PC-9 (cell line): ENCODE results near the gene LBP. TPM values are rescaled to one million over a fixed set of nuclear protein-coding genes. Genes with fewer than 3 reads are reported as not detected.
"Not testable (repeated sequence)": the region's sequence is repeated elsewhere in the genome, so short reads cannot be mapped to it uniquely, and the experiment has no call there.

ENCODE experiments used
- BruUV-seq: library from RNA; stranded (reverse); fragments of 400-500 nt; replicated peaks from 2 replicates; lab custom pipeline; 2021; lab: Mats Ljungman, UMichigan
- CTCF ChIA-PET: fragments of 300-600 bp; sonication (Branson Sonifier 250); formaldehyde crosslinking; loops from one replicate; lab custom pipeline; 2022; ENCODE audit warnings: antibody characterized with exemption; lab: Charles Lee
- POLR2A ChIA-PET: fragments of 300-600 bp; sonication (Branson Sonifier 250); formaldehyde crosslinking; loops from one replicate; lab custom pipeline; 2022; ENCODE audit warnings: antibody characterized with exemption; ENCODE audit not compliant: unreplicated experiment; lab: Charles Lee
- DNase-seq, 2 experiments: peaks; one replicate each; pipeline versions ENCODE4 v3.0.0 to v3.0.0-alpha.2; 2015 to 2022; ENCODE audit warnings: mixed read lengths in 1 of 2
- H2AFZ ChIP-seq: fragments of 200-600 bp; sonication (generic); 2 replicates; pipeline ENCODE4 v1.8.1; 2017; ENCODE audit warnings: antibody characterized with exemption
- H3F3A ChIP-seq: fragments of 200-600 bp; sonication (generic); 2 replicates; pipeline ENCODE4 v1.8.1; 2017; ENCODE audit warnings: antibody characterized with exemption, mild to moderate bottlenecking, low read depth; ENCODE audit not compliant: insufficient read depth
- H3K27ac ChIP-seq: fragments of 200-600 bp; sonication (generic); 2 replicates; pipeline ENCODE4 v1.6.1; 2016; ENCODE audit warnings: mixed run types
- H3K27me3 ChIP-seq: fragments of 200-600 bp; sonication (generic); 2 replicates; pipeline ENCODE4 v1.6.1; 2016; ENCODE audit warnings: low read depth, mixed run types; ENCODE audit not compliant: insufficient read depth
- H3K36me3 ChIP-seq: fragments of 200-600 bp; sonication (generic); 2 replicates; pipeline ENCODE4 v1.6.1; 2016; ENCODE audit warnings: low read depth, mixed run types
- H3K4me1 ChIP-seq: fragments of 200-600 bp; sonication (generic); replicated peaks from 2 replicates; pipeline ENCODE4 v1.6.1; 2016; ENCODE audit warnings: mixed run types; ENCODE audit not compliant: insufficient read depth
- H3K4me2 ChIP-seq: fragments of 200-600 bp; sonication (generic); 2 replicates; pipeline ENCODE4 v1.6.1; 2017; ENCODE audit warnings: mixed run types
- H3K4me3 ChIP-seq: fragments of 200-600 bp; sonication (generic); 2 replicates; pipeline ENCODE4 v1.6.1; 2016; ENCODE audit warnings: mixed run types
- H3K79me2 ChIP-seq: fragments of 200-600 bp; sonication (generic); 2 replicates; pipeline ENCODE4 v1.6.1; 2017; ENCODE audit warnings: low read depth, mixed run types
- H3K9me2 ChIP-seq: fragments of 200-600 bp; sonication (generic); 2 replicates; pipeline ENCODE4 v1.8.1; 2017; ENCODE audit warnings: mild to moderate bottlenecking; ENCODE audit not compliant: insufficient read depth
- H3K9me3 ChIP-seq: fragments of 200-600 bp; sonication (generic); 2 replicates; pipeline ENCODE4 v1.8.1; 2016; ENCODE audit warnings: low read depth; ENCODE audit not compliant: insufficient read depth
- H4K20me1 ChIP-seq: fragments of 200-600 bp; sonication (generic); 2 replicates; pipeline ENCODE4 v1.8.1; 2017; ENCODE audit not compliant: insufficient read depth
- CTCF ChIP-seq: fragments of 200-600 bp; sonication (generic); conservative IDR thresholded peaks from 2 replicates; pipeline ENCODE4 v1.6.1; 2017; ENCODE audit warnings: mixed run types, antibody characterized with exemption, mild to moderate bottlenecking, moderate library complexity
- EZH2 ChIP-seq: fragments of 200-600 bp; sonication (generic); IDR thresholded peaks from 2 replicates; pipeline ENCODE4 v1.8.0; 2017; ENCODE audit warnings: antibody characterized with exemption, low read depth
- intact Hi-C: fragments of 100-400 bp; cut with micrococcal nuclease; formaldehyde crosslinking; loops from one replicate; pipeline ENCODE4 v1.10.0; 2022; ENCODE audit not compliant: unreplicated experiment
- total RNA-seq: library from RNA; stranded (reverse); gene quantifications from 2 replicates; pipeline ENCODE4 v1.2.3, GENCODE V29; 2021

LBP gene
- total RNA-seq, 1 experiment from 2014 or later, result not detected

GRCh38 chr20:38406476-38406875 lies 60.2 kb downstream of the LBP start:
- ChIA-PET POLR2A (interaction anchor here (0.6 kb wide), 1 partner anchor 1059 kb away, joined by 3 read pairs; no protein-coding TSS in a partner anchor), CTCF (no interaction called here)
- Histone ChIP-seq H3K27me3 (no peaks in the 10 kb centered on the region), H3K27ac (no peak overlapping the region), H2AFZ (no peak overlapping the region), H3K36me3 (no peaks in the 10 kb centered on the region), H3K4me1 (no peaks in the 10 kb centered on the region), H3K9me2 (no peaks in the 10 kb centered on the region), H3K4me3 (no peak overlapping the region), H3K4me2 (no peak overlapping the region), H3F3A (no peaks in the 10 kb centered on the region), H3K79me2 (no peaks in the 10 kb centered on the region), H3K9me3 (no peaks in the 10 kb centered on the region), H4K20me1 (no peaks in the 10 kb centered on the region)
- intact Hi-C loops, result loop anchor here (5.0 to 10.0 kb wide), 4 partner anchors 239 to 1212 kb away; partner anchors contain the start of gene TGM2
- TF ChIP-seq CTCF (no peak), EZH2 (no peak)
- BruUV-seq, result no TSS peak
- no peak for DNase-seq

- no peaks in the 10 kb centered on the region for H3K27me3 ChIP-seq
- TF ChIP-seq EZH2 (no peak), CTCF (no peak)
- H3F3A ChIP-seq, result no peaks in the 10 kb centered on the region
- ChIA-PET POLR2A (no interaction called here), CTCF (no interaction called here)
- peaks cover 5% of the 10 kb centered on the region; the same call in 1 of the 2 replicates for H3K36me3 ChIP-seq
- no peaks in the 10 kb centered on the region for H3K9me2 ChIP-seq
- no peaks in the 10 kb centered on the region for H4K20me1 ChIP-seq
- no peaks in the 10 kb centered on the region for H3K4me1 ChIP-seq
- H3K4me2 ChIP-seq, result no peak overlapping the region
- no TSS peak for BruUV-seq
- H3K9me3 ChIP-seq, result no peaks in the 10 kb centered on the region
- H3K4me3 ChIP-seq, result no peak overlapping the region
- no peaks in the 10 kb centered on the region for H3K79me2 ChIP-seq
- no peak overlapping the region for H2AFZ ChIP-seq
- no peak for DNase-seq
- H3K27ac ChIP-seq, result no peak overlapping the region
- intact Hi-C loops, result loop anchor here (5.0 to 10.0 kb wide), 4 partner anchors 240 to 1213 kb away; partner anchors contain the start of gene TGM2
Measured at GRCh38 chr20:38407321-38407720, 61.0 kb downstream of the LBP start.

GRCh38 chr20:38407822-38408221 lies 61.5 kb downstream of the LBP start:
- DNase-seq, H3K79me2 ChIP-seq, H3K36me3 ChIP-seq, BruUV-seq, H2AFZ ChIP-seq, H3K4me1 ChIP-seq, H3K9me2 ChIP-seq, H3K27me3 ChIP-seq, H3K4me3 ChIP-seq, H3K9me3 ChIP-seq, H3F3A ChIP-seq, H4K20me1 ChIP-seq, H3K4me2 ChIP-seq, H3K27ac ChIP-seq: not testable (repeated sequence)
- ChIA-PET POLR2A (interaction anchor here (0.5 kb wide), 1 partner anchor 619 kb away, joined by 3 read pairs; no protein-coding TSS in a partner anchor), CTCF (interaction anchor here (0.6 to 1.1 kb wide), 3 partner anchors 70 to 1331 kb away, joined by 3 to 4 read pairs (median 3); no protein-coding TSS in a partner anchor)
- intact Hi-C loops, result loop anchor here (1.0 to 10.0 kb wide), 7 partner anchors 71 to 1213 kb away; partner anchors contain the start of gene TGM2
